ENCODE measurements around the gene MAST2.

Gene MAST2

DNA sequence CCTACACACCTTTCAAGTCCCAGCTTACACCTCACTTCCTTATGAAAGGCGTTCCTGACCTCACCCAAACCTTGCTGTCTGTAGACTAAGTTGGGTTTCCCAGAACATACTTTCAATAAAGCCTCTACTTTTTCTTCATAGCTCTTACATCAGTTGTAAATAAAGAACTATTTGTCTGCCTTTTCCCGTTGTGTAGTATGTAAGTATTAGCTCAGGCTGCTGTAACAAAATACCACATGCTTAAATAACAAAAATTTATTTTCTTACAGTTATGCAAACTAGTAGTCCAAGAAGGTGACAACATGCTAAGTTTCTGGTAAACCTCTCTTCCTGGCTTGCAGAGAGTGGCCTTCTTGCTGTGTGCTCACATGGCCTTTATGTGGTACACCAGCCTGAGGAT, 86.7 kb downstream of the MAST2 start:
- ATAC-seq (no peak), DNase-seq (ENCODE audit: low spot score in 2 of 2) (no peak)
- H3K36me3 Mint-ChIP-seq = no peaks in the 10 kb centered on the region
- H3K9me3 Mint-ChIP-seq = no peaks in the 10 kb centered on the region
- H3K4me3 Mint-ChIP-seq = no peak overlapping the region
- H3K4me1 Mint-ChIP-seq = no peaks in the 10 kb centered on the region
- no peak overlapping the region for H3K27ac Mint-ChIP-seq

- DNase-seq (ENCODE audit: low spot score in 2 of 2) (no peak), ATAC-seq (no peak)
- Mint-ChIP-seq H3K36me3 (no peaks in the 10 kb centered on the region), H3K27ac (no peak overlapping the region), H3K4me3 (no peak overlapping the region), H3K9me3 (no peaks in the 10 kb centered on the region), H3K4me1 (no peaks in the 10 kb centered on the region)
These were observed 87.7 kb downstream of the MAST2 start for GRCh38 chr1:45891087-45891486.

DNA sequence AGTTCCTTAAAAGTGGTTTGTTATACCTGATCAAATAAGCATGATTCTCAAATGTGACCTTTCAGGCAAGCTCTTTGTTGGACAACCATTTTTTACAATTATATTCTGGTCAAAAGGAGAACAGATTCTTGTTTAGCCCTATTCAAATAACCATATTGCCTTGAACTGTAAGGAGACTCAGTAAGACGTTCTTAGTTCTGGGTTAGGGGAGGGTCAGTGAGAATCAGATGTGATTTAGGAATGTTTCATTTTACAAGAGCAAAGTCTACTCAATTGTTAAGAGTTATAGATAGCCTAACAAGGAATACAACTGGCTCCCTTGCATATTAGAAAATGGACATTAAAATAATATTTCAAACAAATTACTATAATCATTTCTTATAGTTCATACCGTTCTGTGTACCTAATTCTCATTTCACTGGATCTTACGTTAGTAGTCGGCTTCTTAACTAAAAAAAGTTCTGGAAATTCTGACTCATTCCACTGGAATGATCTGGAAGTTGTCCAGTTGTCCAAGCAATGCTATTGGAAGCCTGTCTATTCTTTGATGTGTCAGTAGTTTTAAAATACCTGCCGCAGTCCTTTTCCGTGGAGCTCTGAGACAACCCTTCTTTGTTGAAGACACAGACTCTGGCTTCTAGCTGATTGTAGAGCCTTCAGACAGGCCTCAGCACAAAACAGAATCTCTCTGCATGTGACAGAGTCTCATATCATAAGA, 88.8 kb downstream of the MAST2 start:
- Mint-ChIP-seq H3K4me1 (no peaks in the 10 kb centered on the region), H3K4me3 (no peak overlapping the region), H3K9me3 (no peaks in the 10 kb centered on the region), H3K27ac (no peak overlapping the region), H3K36me3 (no peaks in the 10 kb centered on the region)
- DNase-seq (ENCODE audit: low spot score in 2 of 2) (no peak), ATAC-seq (no peak)

DNA sequence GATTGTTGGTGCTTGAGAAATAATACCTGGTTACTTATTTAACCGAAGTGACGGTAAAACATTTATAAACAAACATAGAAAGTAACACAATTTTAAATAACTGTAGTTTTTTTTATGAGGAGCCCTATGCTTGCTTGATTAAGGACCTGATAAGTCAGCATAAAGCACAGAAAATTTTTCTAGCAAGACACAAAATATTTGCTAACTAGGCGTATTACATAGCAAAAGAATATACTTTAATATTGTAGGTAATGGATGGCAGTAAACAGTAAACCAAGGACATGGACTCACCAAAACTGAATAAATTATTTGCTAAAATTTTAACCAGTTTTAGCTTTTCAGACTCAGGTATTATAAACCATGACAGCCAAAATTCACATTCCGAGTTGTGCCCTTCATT, 90.9 kb downstream of the MAST2 start:
- ATAC-seq = no peak
- Mint-ChIP-seq H3K9me3 (no peaks in the 10 kb centered on the region), H3K27ac (no peak overlapping the region), H3K4me3 (no peak overlapping the region), H3K4me1 (no peaks in the 10 kb centered on the region), H3K36me3 (no peaks in the 10 kb centered on the region)
- DNase-seq (ENCODE audit: low spot score in 2 of 2) = no peak

DNA sequence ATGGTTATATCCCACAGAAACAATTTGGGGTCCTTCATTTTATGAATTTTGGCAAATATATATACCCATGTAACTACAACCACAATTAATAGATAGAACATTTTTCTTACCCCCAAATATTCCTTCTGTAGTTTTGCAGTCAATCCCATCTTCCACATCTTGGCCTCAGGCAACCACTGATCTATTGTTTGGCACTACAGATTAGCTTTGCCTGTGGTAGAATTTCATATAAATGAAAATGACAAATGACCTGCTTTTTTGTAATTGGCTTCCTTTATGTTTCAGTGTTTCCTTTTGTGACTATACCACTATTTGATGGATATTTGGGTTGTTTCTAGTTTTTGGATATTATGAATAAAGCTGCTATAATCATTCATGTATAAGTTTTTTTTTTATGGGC, 91.5 kb downstream of the MAST2 start:
- Mint-ChIP-seq H3K9me3 (no peaks in the 10 kb centered on the region), H3K27ac (no peak overlapping the region), H3K4me1 (no peaks in the 10 kb centered on the region), H3K36me3 (no peaks in the 10 kb centered on the region), H3K4me3 (no peak overlapping the region)
- ATAC-seq (no peak), DNase-seq (ENCODE audit: low spot score in 2 of 2) (no peak)

DNA sequence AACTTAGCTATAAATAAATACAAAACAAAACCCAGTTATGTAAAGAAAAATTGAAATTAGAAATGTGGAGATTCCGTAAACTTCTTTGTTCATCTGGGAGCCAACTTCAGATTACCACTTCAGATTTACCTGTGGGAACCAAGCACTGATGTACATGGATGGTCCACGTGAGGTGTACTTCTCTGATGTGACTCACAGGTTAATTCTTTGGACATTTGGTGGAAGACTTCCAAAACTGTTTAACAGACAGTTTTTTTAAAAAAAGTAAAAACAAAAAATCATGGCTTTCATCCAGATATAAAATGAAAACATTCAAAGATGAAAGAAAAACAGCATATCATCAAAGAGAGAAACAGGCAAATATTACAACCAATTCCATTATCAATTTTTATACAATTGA, 92.0 kb downstream of the MAST2 start:
- DNase-seq (ENCODE audit: low spot score in 2 of 2) (no peak), ATAC-seq (no peak)
- Mint-ChIP-seq H3K4me1 (no peaks in the 10 kb centered on the region), H3K27ac (no peak overlapping the region), H3K36me3 (no peaks in the 10 kb centered on the region), H3K4me3 (no peak overlapping the region), H3K9me3 (no peaks in the 10 kb centered on the region)

DNA sequence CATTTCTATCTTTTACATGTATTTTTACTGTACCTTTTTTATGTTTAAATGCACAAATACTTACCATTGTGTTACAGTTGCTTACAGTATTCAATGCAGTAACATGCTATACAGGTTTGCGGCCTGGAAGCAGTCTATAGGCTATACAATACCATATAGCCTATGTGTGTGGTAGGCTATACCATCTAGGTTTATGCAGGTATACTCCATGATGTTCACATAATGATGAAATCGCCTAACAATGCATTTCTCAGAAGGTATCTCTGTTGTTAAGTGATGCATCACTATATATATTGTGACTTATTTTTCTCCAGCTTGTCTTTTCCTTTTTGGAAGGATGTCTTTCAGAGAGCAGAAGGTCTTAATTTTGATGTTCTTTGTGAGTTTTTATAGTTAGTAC, 103.5 kb downstream of the MAST2 start:
- Mint-ChIP-seq H3K4me3 (no peak overlapping the region), H3K9me3 (no peaks in the 10 kb centered on the region), H3K4me1 (no peaks in the 10 kb centered on the region), H3K27ac (no peak overlapping the region), H3K36me3 (no peaks in the 10 kb centered on the region)
- DNase-seq (ENCODE audit: low spot score in 2 of 2) (no peak), ATAC-seq (no peak)

DNA sequence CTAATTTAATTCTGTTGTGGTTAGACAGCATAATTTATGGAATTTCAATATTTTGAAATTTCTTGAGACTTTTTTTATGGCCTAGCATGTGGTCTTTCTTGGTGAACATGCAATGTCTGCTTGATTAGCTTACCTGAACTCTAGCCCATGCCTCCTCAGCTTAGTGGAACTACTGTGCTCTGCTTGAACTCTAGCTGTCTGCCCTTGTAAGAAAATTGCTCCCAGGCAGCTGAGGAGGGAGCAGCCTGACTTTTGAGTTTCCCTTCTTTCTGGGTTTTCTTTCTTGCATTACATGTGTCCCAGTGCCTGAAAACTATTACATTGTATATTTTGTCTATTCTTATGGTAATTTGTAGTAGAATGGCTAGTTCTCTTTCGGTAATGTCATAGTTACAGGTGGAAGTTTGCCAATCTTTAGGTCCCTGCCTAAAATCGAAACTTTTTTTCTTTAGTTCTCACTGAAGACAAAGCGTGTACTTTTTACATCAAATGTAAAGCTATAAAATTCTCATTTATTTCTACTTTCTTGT, 105.3 kb downstream of the MAST2 start:
- DNase-seq (ENCODE audit: low spot score in 2 of 2) (no peak), ATAC-seq (no peak)
- H3K4me1 Mint-ChIP-seq = peaks cover 9% of the 10 kb centered on the region
- no peaks in the 10 kb centered on the region for H3K36me3 Mint-ChIP-seq
- no peak overlapping the region for H3K4me3 Mint-ChIP-seq
- no peak overlapping the region for H3K27ac Mint-ChIP-seq
- H3K9me3 Mint-ChIP-seq = no peaks in the 10 kb centered on the region

GRCh38 chr1:45911634-45912033, 108.2 kb downstream of the MAST2 start:
- ATAC-seq (no peak), DNase-seq (ENCODE audit: low spot score in 2 of 2) (no peak)
- Mint-ChIP-seq H3K36me3 (no peaks in the 10 kb centered on the region), H3K27ac (no peak overlapping the region), H3K4me3 (no peak overlapping the region), H3K4me1 (peaks cover 11% of the 10 kb centered on the region), H3K9me3 (no peaks in the 10 kb centered on the region)

GRCh38 chr1:45913183-45913683, 109.8 kb downstream of the MAST2 start:
- H3K27ac Mint-ChIP-seq = no peak overlapping the region
- no peaks in the 10 kb centered on the region for H3K36me3 Mint-ChIP-seq
- DNase-seq (ENCODE audit: low spot score in 2 of 2) (peak in 1 of 2 donors; percentile 52), ATAC-seq (peak; percentile 86)
- no peak overlapping the region for H3K4me3 Mint-ChIP-seq
- H3K9me3 Mint-ChIP-seq = no peaks in the 10 kb centered on the region
- peaks cover 11% of the 10 kb centered on the region for H3K4me1 Mint-ChIP-seq

GRCh38 chr1:45913731-45914501, 110.5 kb downstream of the MAST2 start:
- Mint-ChIP-seq H3K4me3 (no peak overlapping the region), H3K9me3 (no peaks in the 10 kb centered on the region), H3K36me3 (no peaks in the 10 kb centered on the region), H3K4me1 (peaks cover 11% of the 10 kb centered on the region), H3K27ac (no peak overlapping the region)
- ATAC-seq (no peak), DNase-seq (ENCODE audit: low spot score in 2 of 2) (no peak)

GRCh38 chr1:45914836-45915235, 111.4 kb downstream of the MAST2 start:
- peaks cover 11% of the 10 kb centered on the region for H3K4me1 Mint-ChIP-seq
- no peak overlapping the region for H3K27ac Mint-ChIP-seq

DNA sequence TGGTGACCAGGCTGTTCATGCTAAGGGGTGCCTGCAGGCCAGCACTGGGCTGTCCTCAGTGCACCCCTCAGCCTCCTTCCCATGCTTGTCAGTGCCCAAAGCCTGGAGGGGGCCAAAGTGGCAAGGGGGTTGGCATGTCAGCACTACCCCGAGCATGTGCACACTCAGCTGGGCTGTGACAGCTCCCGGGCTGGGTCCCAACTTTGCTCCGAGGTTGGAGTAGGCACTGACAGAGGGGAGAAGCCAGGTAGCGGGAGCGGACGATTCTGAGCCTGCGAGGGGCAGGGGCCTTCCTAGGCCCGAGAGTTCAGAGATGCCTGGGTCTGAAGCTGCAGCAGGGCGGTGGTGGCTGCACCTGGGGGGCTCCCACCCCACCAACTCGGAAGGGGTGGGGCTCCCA, 119.0 kb downstream of the MAST2 start:
- ATAC-seq (no peak), DNase-seq (ENCODE audit: low spot score in 2 of 2) (no peak)
- Mint-ChIP-seq H3K36me3 (no peaks in the 10 kb centered on the region), H3K27ac (no peak overlapping the region), H3K4me1 (no peaks in the 10 kb centered on the region), H3K9me3 (no peaks in the 10 kb centered on the region), H3K4me3 (no peak overlapping the region)

More at GRCh38 chr1:45914836-45915235, 111.4 kb downstream of the MAST2 start:
- H3K4me3 Mint-ChIP-seq = no peak overlapping the region
- no peak for ATAC-seq
- no peaks in the 10 kb centered on the region for H3K9me3 Mint-ChIP-seq
- no peaks in the 10 kb centered on the region for H3K36me3 Mint-ChIP-seq
- no peak for DNase-seq (ENCODE audit: low spot score in 2 of 2)

GRCh38 chr1:45922813-45923212, 119.4 kb downstream of the MAST2 start:
- no peaks in the 10 kb centered on the region for H3K4me1 Mint-ChIP-seq
- H3K27ac Mint-ChIP-seq = no peak overlapping the region
- no peak overlapping the region for H3K4me3 Mint-ChIP-seq
- no peaks in the 10 kb centered on the region for H3K36me3 Mint-ChIP-seq
- ATAC-seq (no peak), DNase-seq (ENCODE audit: low spot score in 2 of 2) (no peak)
- H3K9me3 Mint-ChIP-seq = no peaks in the 10 kb centered on the region

DNA sequence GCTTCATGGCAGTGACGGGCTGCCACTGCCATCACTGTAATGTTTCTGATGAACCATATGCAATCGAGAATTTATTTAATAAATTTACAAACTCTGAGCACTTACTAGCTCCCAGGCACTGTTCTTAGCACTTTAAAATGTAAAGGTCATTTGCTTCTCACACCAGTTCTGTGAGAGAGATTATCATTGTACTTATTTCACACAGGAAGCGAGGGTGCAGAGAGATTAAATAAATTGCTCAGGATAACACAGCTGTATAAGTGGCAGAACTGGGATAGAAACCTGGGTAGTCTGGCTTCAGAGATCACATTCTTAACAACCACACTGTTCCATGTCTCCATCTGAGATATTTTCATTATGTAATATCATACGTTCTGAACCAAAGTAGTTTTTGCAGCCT, 119.9 kb downstream of the MAST2 start:
- ATAC-seq (no peak), DNase-seq (ENCODE audit: low spot score in 2 of 2) (no peak)
- H3K4me3 Mint-ChIP-seq = no peak overlapping the region
- H3K9me3 Mint-ChIP-seq = no peaks in the 10 kb centered on the region
- H3K36me3 Mint-ChIP-seq = no peaks in the 10 kb centered on the region
- H3K27ac Mint-ChIP-seq = no peak overlapping the region
- no peaks in the 10 kb centered on the region for H3K4me1 Mint-ChIP-seq

DNA sequence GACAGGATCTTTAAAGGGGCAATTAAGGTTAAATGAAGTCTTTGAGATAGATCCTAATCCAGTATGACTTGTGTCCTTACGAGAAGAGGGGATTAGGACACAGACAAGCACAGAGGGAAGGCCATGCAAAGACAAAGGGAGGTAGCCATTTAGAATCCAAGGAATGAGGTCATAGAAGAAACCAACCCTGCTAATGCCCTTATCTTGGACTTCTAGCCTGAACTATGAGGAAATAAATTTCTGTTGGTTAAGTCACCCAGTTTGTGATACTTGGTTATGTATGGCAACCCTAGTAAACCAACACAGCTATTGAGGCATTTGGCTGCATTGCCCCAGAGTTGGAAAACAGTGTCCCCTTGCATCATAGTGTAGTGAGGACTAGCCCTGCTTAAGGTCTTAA, 121.3 kb downstream of the MAST2 start:
- ATAC-seq = no peak
- Mint-ChIP-seq H3K9me3 (no peaks in the 10 kb centered on the region), H3K4me1 (peaks cover 13% of the 10 kb centered on the region)

More for the DNA sequence above, 121.3 kb downstream of the MAST2 start:
- Mint-ChIP-seq H3K4me3 (no peak overlapping the region), H3K27ac (no peak overlapping the region), H3K36me3 (no peaks in the 10 kb centered on the region)
- DNase-seq (ENCODE audit: low spot score in 2 of 2) = no peak

Data from stimulated activated effector memory CD8-positive, alpha-beta T cell treated with anti-CD3 and anti-CD28 coated beads, Interleukin-12 subunit alpha, Interleukin-12 subunit beta, amount 100 ng/mL, for 72 hours (primary cell).